Medulla oblongata (tissue), 1 donor: Measurements from ENCODE around the gene CHMP4A.

Source experiments
- DNase-seq: peaks from one replicate; pipeline ENCODE4 v3.0.0-alpha.2; 2015; ENCODE audit errors: extremely low spot score

The CHMP4A gene, protein sequence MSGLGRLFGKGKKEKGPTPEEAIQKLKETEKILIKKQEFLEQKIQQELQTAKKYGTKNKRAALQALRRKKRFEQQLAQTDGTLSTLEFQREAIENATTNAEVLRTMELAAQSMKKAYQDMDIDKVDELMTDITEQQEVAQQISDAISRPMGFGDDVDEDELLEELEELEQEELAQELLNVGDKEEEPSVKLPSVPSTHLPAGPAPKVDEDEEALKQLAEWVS

DNA sequence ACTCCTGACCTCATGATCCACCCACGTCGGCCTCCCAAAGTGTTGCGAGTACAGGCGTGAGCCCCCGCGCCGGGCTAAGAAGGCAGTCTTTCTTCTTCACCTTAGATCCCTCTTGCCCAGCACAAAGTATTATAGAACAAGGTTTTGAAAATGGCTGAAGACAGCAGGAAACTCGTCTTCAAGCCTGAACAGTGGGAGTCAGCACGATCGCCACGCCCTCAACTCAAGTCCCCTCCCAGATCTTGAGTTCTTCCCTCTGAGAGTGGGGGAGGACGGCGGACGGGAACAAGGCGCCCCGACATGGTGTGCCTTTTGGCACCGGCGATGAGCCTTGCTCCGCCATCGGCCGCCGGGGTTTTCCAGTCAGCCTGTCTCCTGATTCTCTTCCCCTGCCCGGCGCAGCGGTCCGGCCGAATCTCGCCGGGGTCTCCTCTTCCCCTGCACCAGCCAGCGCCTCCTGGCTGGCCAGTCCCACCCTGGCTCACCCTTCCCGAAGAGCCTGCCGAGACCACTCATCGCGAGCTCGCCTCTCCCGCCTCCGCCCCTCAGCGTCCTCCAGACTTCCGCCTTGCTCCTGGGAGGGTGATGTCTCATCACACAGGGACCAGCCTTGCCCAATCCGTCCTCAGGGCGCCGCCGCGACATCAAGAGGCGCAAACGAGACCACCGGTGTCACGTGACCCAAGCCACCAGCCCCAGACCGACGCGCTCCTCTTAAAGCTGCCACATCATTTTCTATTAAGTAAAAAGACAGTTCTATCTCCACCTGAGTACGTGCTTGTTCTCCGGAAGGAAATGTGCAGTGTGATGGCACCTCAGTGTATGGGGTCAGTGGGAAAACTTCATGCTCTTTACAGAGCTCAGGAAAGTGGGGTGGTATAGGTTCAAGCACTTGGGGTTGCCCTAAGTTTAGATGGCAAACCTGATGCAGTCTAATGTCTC lies at the start of gene CHMP4A:
CHMP4A (minus strand) TSS at position 565 of the 942 bp plus-strand sequence; CDS start at position 516, 49 bp downstream.
- DNase-seq, result peak; percentile 95

DNA sequence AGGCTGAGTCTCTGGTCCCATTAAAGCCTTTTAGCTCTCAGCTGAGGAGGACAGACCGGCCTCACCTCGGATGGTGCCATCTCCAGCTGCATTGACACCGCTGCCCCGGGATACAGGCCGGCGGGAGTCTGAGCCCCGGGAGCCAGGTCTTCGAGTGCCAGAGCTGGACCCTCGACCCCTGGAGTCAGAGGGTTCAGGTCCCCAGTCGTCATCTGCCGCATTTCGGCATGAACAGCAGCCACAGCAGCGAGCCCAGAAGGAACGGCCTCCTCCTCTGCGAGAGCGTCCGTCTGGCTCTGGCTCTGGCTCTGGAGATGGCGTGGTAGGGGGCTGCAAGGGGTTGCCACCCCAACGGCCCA lies 48.7 kb upstream of the CHMP4A start:
- DNase-seq, result no peak

DNA sequence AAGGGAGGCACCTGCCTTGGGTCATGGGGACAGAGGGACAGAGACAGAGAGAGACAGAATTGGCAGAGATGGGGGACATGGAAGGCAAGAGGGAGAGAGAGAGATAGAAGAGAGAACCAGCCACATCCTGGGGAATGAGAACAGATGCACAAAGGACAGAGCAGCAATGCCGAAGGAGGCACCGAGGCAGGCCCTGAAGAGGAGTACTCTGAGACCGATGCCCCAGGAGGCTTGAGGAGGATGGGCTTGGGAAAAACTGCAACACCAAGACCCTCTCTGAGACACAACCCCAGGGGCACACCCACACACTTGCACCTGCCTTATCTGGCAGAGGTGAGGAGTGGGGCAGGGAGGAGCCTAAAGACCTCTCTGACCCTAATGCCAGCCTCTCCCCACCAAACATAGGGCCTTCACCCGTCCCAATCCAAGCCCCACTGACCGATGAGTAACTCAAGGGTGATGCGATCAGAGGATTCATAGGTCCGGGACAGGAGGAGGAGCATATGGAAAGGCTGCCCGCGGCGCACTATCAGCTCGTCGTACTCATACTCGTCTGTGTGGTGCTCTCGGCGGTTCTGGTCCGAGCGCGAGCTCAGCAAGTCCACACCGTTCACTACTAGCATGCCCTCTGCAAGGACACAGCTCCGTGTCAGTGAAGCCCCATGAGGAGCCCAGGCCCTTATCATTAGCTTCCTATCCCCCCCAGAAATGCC lies 48.1 kb upstream of the CHMP4A start:
- DNase-seq, result no peak

DNA sequence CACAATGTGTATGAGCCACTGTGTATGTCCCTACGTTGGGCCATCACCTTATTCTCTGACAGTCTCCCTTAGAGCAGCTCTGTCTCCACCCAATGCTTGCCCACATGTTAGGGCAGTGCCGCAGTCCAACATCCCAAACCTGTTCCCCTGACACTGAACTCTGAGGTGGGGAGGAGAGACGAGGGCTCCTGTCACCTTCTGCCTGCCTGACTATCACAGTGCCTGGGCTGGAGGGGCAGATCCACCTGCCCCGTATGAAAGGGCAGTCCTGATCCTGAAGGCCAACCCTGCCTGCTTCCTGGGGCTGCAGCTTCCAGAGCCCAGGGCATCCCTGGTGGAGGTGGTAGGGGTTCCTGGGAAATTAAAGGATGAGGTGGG lies 47.5 kb upstream of the CHMP4A start:
- DNase-seq, result no peak

DNA sequence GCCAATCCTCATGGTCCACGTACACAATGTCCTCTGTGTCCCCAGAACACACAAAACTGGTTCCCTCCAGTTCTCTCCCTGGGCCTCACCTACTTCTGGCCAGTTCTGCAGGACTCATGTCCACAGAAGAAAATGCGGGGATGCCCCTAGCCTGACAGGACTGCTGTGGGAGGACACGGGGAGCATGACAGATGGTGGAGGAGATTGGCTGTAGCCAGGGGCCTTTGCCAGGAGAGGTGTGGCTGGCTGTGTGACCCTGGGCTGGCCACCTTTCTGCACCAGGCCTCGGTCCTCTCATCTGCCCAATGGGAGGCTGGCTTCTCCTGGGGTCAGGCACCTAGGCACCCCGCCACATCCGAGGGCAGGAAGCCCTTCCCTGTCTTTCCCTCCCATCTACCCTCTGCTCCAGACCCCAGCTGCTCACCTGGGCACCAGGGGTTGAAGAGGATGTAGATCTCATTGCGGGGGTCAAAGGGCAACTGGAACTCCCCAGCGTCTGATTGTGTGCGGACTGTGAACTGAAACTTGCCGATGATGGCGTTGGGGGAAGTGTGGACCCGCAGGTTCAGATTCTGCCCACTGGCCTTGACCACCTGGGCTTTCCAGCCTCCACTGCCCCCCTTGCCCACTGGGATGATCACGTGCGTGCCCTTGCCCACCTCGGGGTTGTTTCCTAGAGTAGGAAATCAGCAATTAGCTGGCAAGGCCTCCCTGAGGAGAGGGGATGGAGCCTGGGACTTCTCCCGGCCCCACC lies 46.9 kb upstream of the CHMP4A start:
- DNase-seq, result no peak

DNA sequence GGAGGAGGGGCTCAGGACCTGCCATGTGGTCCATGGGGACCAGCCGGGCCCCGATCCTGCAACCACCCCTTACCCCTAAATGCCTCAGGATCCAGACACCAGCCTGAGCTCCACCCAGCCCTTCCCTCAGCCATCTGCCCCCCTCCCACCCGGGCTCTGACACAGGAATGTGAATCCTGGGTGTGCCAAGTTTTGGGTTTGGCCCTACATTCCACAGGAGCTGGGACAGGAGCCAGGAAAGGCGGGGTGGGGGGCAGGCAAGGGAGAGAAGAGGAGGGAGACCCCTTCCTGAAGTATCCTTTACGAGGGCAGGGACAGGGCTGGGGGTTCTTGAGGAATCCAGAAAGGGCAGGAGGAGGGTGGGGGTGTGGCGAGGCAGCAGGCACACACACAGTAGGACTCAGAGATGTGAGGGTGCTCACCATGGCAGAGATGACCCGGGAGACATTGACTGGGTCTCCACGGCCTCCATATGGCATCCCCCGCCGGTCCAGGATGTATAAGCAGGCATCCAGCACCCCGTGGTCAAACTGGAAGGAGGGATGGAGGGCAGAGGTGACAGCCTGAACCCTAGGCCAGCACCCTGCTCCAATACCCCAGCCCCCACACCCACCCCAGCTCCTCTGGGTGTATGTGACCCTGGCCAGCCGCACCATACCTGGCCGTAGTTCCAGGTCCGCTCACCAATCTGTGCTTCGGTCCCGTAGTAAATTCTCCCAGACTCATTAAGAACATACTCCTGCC lies 46.2 kb upstream of the CHMP4A start:
- DNase-seq, result no peak

DNA sequence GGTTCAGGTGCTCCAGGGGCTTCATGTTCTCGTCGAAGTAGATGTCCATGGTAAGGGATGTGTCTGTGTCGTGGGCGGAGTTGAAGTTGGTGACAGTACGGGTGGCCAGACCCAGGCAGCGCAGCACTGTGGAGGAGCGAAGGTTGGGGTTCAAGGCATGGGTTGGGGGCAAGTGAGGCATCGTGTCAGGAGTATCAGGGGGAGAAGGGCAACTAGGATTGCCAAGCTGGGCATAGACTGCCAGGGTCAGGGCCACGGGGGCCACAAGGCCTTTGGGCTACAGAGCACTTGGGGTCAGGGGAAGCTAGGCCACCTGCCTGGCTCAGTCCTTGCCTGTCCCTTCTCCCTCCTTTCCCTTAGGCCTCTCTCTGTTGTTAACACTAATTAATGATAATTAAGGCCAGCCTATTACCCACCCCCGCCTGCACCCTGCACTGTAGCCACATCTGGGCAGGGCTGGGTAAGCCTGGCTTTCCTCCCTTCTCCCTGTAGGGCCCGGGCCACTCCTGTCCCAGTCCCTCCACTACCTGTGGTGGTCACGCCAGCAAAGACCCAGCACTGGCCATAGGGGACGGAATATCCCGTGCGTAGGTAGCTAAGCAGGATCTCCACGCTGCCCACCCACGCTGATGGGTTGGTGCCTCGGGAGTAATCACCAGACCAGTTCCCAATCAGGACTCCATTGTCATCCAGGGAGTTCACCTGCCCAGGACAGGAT lies 45.4 kb upstream of the CHMP4A start:
- no peak for DNase-seq

DNA sequence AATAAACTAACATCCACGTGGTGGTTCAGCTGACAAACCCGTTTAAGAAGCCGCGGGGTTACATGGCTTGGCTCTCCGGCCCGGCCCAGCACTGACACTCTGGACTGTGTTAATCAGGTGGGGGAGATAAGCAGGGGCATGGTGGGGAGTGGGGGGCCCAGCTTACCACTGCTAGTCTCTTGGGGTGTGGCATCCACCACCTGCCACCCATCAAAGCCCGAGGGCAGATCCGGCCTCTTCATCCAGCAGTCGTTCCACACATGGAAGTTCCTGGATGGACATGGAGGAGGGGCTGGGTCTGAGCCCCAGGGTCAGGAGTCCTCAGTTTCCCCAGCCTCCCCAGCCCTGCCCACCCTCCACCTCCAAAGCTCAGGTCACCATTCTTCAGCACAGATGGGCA lies 44.8 kb upstream of the CHMP4A start:
- DNase-seq, result no peak

DNA sequence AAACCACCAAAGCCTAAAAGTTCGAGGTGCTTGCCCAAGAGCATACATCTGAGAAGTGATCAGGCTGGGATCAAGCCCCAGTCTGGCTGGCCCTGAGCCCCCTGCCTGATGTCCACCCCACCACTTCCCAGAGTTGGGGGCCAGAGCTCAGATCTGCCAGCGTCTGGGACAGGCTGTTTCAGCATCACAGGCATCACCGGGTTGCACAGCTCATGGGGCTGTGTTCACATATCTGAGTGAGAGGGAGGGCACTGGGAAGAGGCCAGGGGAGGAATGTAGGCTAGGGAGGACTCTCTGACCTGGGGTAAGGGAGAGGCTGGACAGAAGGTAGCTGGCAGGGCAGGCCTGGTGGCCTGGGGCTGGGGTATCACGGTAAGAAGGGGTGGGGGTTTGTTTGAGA lies 43.7 kb upstream of the CHMP4A start:
- DNase-seq, result no peak

DNA sequence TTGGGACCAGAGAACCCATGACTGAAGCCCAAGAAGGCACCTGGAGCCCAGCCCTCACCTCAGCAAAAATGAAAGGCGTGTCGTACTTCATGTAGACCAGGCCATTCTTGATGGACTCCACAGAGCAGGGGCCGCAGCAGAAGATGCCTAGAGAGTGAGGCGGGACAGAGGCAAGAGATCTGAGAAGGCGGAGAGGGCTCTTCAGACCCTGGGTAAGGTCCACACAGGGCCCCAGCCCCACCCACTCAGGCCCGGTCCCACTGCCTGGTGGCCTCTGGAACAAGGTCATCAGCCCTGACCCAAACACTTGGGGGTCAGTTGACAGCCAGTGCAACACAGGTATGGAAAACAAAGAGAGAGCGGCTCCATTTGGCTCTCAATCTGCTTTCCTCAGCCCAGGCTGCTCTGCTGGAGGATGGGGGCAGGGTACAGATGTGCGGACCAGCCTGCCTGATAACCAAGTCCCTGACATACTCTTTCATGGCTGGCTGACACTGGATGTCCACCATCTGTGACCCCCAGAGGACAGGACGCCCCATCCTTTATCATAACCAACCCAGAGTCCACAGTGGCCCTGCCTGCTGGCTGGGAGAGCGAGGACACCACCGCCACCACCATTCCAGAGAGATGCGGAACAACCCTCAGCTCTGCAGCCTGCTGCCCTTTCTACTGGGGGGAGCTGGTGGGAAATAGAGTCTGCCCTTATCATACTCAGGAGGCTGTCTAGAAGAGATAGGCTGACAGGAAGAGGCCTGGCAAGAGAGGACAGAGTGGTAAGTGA lies 42.8 kb upstream of the CHMP4A start:
- no peak for DNase-seq

DNA sequence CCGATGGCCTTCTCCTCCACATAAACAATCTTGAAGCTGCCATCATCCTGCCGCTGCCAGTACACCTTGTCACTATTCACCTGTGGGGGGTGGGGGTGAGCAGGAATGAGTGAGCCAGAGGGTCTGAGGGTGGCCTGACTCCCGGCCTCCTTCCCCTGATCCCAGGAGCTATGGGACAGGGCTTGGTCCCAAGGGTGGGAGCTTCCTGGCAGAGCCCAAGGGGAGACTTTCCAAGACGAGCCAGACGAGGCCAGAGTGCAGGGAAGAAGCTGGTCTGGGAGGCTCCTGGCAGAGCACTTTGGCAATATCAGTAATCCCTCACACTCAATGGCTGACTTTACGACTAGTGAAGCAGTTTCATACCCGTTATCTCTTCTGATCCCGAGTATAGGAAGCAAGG lies 42.1 kb upstream of the CHMP4A start:
- DNase-seq, result no peak

DNA sequence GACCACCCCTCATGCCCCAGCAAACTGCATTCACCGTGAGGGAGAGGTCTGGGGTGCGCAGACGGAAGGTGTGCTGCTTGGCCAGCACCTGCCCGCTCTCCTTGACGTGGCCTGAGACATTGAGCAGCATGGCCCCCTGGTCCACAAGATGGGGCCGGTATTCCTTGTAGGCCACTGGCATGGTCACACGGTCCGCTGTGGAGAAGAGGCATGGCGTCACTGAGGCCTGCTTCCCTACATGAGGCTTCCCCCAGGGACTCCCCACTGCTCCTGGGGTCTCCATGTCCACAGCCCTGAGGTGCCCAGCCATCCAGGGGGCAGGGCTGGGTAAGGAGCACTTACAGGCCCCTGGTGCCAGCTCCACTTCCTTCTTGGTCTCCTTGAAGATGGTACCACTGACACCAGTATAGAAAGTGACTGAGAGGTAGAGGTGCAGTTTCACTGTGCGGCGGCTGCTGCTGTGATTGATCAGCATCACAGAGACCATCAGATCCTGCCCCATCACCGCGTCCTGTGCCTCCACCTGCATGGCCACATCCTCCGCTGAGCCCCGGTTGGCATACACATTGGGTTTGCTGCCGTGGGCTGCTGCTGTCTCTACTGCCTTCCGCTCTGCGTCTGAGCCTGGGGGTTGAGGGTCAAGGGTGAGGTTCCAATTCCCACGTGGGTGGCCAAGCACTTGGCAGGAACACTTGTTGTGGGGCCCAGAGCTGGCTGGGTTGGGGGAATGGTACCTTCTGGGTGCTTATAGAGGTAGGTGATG lies 41.5 kb upstream of the CHMP4A start:
- no peak for DNase-seq

DNA sequence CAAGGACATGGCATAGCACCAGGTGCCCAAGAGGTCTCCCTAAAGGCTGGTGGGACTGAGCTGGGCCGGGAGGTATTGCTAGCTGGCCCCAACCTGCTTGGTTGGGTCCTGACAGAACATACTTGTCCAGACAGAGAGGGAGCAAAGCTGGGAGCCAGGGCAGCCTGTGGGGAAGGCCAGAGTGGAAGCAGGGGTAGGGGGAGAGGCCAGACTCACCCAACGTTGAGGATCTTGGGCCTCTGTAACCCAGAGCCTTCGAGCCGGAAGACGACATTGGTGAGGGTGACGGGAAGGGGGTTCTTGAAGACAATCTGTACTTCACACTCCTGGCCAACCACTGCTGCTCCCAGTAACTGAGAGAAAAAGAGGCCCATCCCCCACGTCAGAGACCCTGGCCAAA lies 40.6 kb upstream of the CHMP4A start:
- no peak for DNase-seq

DNA sequence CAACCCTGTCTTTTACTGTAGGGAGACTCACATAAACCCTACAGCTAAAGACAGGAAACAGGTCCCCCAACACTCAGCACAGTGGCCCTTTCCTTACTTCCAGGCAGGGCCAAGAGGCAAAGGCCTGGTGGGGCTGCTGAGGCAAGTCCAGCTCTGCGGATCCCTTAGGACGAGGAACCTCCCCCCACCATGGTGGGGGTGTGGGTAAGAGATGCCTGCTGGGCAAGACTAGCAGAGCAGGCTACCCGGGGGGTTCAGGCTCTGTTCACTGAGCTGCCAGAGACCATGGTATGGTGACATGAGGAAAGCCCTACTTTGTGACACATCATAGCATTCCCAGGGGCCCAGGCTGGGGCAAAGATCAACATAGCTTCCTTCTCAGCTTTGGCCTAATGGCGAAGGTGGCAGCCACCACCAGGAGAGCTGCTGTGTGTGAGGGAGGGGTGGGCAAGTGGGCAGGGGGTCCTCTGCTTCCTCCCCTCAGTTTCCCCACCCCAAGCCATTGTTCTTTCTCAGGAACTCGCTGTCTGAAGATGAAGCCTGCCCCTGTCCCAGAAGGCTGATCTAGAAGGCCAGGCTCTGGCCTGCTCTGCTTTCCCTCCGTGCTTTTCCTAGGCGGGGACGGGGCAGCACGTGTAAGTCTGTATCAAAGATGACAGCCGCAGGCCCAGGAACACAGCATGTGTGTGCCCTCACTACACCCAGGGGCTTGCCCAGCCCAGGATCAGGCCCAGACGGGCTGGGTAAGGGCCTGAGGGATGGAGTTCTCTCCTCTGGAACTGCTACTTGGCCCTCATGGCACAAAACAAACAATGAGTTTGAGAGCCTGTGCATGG lies 39.2 kb upstream of the CHMP4A start:
- DNase-seq, result no peak

DNA sequence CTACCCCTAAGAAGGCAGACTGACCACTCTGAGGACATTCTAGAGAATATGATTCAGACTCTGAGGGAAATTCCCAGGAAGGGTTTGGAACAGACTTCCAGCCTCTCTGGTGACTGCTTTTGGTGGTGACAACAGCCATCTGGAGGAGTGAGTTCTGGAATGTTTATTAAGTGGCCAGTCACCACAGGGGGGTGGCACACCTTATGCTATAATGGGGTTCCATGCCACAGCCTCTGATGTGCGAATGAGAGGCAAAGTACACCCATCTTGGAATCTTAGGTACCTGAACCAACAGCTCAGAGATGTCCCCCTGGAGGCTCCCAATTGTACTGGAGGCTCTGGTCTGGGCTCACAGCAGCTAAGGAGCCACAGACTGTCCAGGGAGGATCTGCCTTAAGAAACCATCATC lies 38.6 kb upstream of the CHMP4A start:
- DNase-seq, result no peak

DNA sequence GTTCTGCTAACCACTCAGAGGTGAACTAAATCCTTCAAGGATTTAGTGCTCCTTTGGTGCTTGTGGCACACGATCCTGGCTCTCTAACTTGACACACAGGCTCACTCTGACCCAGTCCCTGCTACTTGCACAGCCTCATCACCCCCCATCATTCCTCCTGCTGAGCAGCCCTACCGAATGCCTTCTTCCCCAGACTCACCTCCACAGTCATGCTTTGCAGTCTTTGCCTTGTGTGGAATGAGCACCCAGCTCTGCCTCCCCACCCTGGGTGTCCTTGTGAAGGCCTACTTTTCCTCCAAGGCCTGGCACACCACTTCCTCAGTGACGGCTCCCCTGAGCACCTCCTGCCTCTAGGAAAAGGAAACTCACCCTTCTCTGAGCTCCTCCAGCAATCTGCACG lies 37.1 kb upstream of the CHMP4A start:
- no peak for DNase-seq

DNA sequence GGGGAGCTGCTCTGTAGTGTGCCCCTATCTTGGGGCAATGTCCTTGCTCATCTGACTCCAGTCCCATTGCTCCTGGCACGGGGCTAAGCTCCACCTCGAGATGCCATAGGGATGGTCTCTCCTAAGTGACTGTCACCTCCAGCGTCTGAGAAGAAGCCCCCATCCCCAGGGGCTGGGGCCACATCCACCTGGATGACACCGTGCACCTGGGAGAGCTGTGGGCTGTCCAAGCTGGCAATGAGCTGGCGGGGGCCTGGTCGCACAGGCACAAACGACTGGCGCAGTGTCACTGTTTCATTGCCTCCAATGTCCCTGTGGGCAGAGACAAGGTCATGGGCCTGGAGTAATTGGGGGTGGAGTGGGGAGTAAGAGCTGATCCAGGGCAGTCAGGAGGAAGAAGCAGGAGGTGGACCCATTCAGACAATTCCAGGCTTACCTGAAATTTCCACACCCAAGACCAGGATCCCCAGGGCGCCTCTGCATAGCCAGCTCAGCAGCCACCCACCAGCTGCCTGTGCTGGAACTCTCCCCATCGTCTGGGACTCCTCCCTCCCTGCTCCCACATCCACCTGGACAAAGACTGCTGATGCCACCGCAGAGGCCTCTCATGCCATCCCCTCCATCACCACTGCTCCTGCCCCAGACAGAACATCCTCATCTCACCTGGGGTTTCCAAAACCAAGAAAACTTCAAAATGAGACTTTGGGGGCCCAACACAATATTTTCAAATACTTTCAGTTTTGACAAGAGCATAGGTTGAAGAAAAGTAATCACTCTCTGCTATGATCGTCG lies 36.1 kb upstream of the CHMP4A start:
- DNase-seq, result no peak
